Activated CD4-positive, alpha-beta T cell treated with anti-CD3 and anti-CD28 coated beads for 36 hours (primary cell): Measurements from ENCODE around the gene KCNMA1. TPM values are rescaled to one million over a fixed set of nuclear protein-coding genes. Genes with fewer than 3 reads are reported as not detected.
"Not testable (repeated sequence)": the region's sequence is repeated elsewhere in the genome, so short reads cannot be mapped to it uniquely, and the experiment has no call there.

Experiments used
- ATAC-seq: fragments of 200-7000 bp; cut with Tn5 transposase; one replicate; pipeline ENCODE4 v1.10.0; 2021; ENCODE audit warnings: mild to moderate bottlenecking, moderate library complexity
- CTCF ChIA-PET: fragments of 350-600 bp; sonication (Branson Sonifier 250); formaldehyde crosslinking; loops from one replicate; lab custom pipeline; 2021; ENCODE audit warnings: antibody characterized with exemption; lab: Charles Lee
- POLR2A ChIA-PET: fragments of 350-600 bp; sonication (Branson Sonifier 250); formaldehyde crosslinking; loops from one replicate; lab custom pipeline; 2021; ENCODE audit warnings: antibody characterized with exemption, inconsistent platforms; lab: Charles Lee
- DNase-seq: peaks from one replicate; pipeline ENCODE4 v3.0.0-alpha.2; 2020
- H3K27ac Mint-ChIP-seq: one replicate; pipeline ENCODE4 v1.8.0; 2021; ENCODE audit warnings: mixed read lengths
- H3K27me3 Mint-ChIP-seq: one replicate; pipeline ENCODE4 v1.8.0; 2021; ENCODE audit warnings: mixed read lengths
- H3K36me3 Mint-ChIP-seq: one replicate; pipeline ENCODE4 v1.8.0; 2021; ENCODE audit warnings: low read depth, mixed read lengths
- H3K4me1 Mint-ChIP-seq: one replicate; pipeline ENCODE4 v1.8.0; 2021; ENCODE audit warnings: mixed read lengths
- H3K4me3 Mint-ChIP-seq: one replicate; pipeline ENCODE4 v1.8.0; 2021; ENCODE audit warnings: mild to moderate bottlenecking, moderate library complexity, mixed read lengths
- H3K9me3 Mint-ChIP-seq: one replicate; pipeline ENCODE4 v1.8.0; 2021; ENCODE audit warnings: low read depth, mixed read lengths
- intact Hi-C, 2 experiments: fragments of 100-400 bp; cut with DNase I in 1 of 2; cut with micrococcal nuclease in 1 of 2; formaldehyde crosslinking; loops; one replicate each; pipeline versions ENCODE4 v1.14.2 to v1.15.1; 2022 to 2024; cut with DNase I, micrococcal nuclease
- total RNA-seq, 2 experiments: library from RNA; stranded (reverse); gene quantifications; one replicate each; pipeline ENCODE4 v1.2.3, GENCODE V29; 2021

The KCNMA1 gene
- total RNA-seq, 2 experiments from 2014 or later: 0.18 TPM; not detected in 1

DNA sequence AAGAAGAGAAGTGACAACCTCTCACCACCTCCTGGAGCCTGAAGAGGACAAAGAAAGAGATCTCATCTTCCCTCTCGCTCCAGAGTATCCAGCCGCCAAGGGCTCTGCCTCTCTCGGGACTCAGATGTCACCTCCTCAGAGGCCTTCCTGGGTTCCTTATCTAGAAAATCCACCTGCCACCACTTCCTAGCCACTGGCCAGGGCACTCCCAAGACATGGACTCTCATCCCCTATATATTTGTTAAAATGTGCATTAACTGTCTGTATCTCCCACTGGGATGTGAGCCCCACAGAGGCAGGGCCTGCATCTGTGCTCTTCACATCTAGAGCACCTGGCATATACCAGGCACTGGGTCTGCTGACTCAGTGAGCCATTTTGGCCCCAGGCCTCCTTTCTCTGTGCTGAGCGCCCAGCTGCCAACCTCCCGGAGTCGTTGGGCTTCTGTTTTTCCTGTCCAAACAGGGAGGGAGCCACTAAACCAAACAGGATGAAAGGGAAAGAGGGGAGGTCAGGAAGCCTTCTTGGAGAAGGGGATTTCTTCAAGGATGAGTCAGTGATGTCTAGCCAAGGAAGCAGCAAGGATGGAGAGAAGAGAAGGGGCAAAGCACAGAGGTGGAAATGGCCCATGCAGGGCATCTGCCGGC lies 58.9 kb downstream of the KCNMA1 start:
- CTCF ChIA-PET: no interaction called here
- no peak overlapping the region for H3K27ac Mint-ChIP-seq

DNA sequence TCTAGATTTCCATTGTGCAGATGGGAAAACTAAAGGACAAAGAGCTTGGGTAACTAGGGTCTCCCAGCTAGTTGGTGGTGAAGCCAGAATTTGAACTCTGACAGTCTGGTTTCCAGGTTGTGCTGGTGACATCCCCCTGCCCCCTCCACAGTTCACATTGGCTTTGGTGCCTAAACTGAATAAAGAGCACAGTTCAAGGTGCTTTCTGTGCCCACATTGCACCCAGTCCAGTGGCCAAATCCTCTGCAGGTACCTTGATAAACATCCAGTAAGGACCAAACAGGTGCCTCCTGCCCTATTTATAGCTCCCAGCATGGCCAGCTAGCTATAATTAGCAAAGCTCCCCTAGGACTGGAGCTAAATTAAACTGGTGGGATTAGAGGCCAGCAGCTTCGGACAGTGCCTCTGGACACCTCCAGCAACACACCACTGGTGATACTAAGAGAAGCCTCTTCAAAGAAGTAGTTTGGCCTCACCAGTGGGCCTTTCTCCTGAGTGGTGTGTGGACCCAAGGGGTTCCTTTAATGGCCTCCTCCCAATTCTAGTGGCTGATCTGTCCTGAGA lies 59.9 kb downstream of the KCNMA1 start:
- POLR2A ChIA-PET: no interaction called here
- intact Hi-C loops: no loop called here
- ATAC-seq (no peak), DNase-seq (no peak)
- CTCF ChIA-PET: no interaction called here
- H3K4me1 Mint-ChIP-seq: no peaks in the 10 kb centered on the region
- no peak overlapping the region for H3K27ac Mint-ChIP-seq
- H3K9me3 Mint-ChIP-seq: no peaks in the 10 kb centered on the region
- H3K27me3 Mint-ChIP-seq: peaks cover 2% of the 10 kb centered on the region
- H3K36me3 Mint-ChIP-seq: no peaks in the 10 kb centered on the region
- H3K4me3 Mint-ChIP-seq: no peak overlapping the region

More for the DNA sequence above, 58.9 kb downstream of the KCNMA1 start:
- no peaks in the 10 kb centered on the region for H3K9me3 Mint-ChIP-seq
- no peak for DNase-seq
- intact Hi-C loops: no loop called here
- H3K4me3 Mint-ChIP-seq: no peak overlapping the region
- POLR2A ChIA-PET: no interaction called here
- ATAC-seq: no peak
- H3K36me3 Mint-ChIP-seq: no peaks in the 10 kb centered on the region
- H3K4me1 Mint-ChIP-seq: no peaks in the 10 kb centered on the region
- H3K27me3 Mint-ChIP-seq: peaks cover 2% of the 10 kb centered on the region

DNA sequence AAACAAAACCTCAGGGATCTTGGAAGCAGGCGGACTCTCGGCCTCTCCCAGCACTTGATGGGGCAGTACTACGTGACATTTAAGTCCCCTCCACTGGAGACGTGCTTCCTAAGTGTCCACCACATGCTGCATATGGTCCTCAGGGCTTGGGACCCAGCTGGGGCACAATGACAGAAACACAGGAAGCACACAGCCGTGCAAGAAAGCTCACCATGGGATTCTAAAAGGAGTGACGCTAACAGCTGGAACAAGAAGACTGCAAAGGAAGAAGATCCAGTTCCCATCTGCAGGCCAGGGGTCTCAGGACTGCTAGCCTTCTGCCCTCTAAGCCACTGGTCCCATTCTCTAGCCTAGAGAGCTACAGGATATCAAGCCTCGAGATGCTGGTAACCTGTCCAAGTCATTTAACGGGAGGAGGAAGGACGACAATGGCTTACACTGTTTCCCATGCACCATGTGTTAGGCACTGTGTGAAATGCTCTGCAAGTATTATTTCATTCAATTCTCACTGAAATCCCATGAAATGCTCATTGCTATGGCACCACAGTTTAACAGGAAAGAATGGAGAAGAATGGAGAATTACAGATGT lies 61.1 kb downstream of the KCNMA1 start:
- Mint-ChIP-seq H3K36me3 (no peaks in the 10 kb centered on the region), H3K4me3 (no peak overlapping the region), H3K27me3 (peaks cover 2% of the 10 kb centered on the region), H3K4me1 (no peaks in the 10 kb centered on the region), H3K27ac (no peak overlapping the region), H3K9me3 (no peaks in the 10 kb centered on the region)
- POLR2A ChIA-PET: no interaction called here
- ATAC-seq (no peak), DNase-seq (no peak)
- CTCF ChIA-PET: no interaction called here
- intact Hi-C loops: no loop called here

DNA sequence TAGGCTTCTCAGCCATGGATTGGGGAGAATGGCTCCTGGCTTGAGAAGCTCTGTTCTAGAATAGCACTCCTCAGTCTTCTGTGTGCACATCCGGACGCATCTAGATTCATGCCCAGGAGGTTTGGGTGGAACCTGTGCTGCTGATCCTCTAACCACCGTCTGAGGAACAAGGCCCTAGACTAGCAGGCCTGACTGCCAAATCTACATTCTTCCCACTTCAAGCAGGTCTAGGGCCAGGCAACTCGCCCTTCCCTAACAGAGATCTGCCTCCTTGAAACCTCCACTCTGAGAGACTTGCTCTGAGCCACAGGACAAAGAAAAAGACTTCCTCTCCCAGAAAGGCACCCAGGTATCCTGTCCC lies 61.6 kb downstream of the KCNMA1 start:
- no peak for ATAC-seq
- no peak overlapping the region for H3K27ac Mint-ChIP-seq
- H3K4me3 Mint-ChIP-seq: no peak overlapping the region
- peaks cover 2% of the 10 kb centered on the region for H3K27me3 Mint-ChIP-seq
- DNase-seq: no peak
- CTCF ChIA-PET: no interaction called here
- no peaks in the 10 kb centered on the region for H3K9me3 Mint-ChIP-seq
- POLR2A ChIA-PET: no interaction called here
- intact Hi-C loops: no loop called here
- no peaks in the 10 kb centered on the region for H3K36me3 Mint-ChIP-seq
- H3K4me1 Mint-ChIP-seq: no peaks in the 10 kb centered on the region

DNA sequence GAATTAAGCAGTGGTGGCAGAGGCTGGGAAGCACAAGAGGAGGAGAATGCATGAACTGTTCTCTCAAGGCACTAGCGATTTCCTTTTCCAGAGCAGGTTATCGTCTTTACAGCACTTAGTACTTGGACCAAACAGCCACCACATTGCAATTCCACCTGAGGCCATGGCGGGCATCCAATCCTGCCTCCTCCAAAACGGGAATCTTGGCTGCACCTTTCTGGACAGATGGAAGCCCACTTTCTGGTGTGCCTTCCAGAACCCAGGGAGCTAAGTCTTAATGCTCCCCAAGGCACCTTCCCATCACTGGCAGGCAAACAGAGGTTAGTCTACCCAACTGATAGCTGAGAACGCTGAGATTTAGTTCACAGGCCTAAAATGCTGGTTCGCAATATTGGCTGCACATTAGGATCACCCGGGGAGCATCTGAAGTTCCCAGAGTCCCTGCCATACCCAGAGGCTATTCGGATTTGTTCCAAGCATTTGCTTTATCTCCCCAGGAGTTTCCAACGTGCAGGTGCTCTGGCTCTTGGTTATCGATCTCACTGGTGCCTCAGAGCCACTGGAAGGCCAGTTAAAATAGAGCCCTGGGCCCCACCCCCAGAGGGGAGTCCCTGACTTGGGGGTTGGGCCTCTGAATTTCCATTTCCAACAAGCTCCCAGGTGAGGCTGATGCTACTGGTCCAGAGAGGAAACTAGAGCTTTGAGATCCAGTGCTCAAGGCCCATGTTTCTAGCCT lies 62.2 kb downstream of the KCNMA1 start:
- H3K27ac Mint-ChIP-seq: no peak overlapping the region
- DNase-seq (no peak), ATAC-seq (no peak)
- CTCF ChIA-PET: no interaction called here
- POLR2A ChIA-PET: no interaction called here
- no peak overlapping the region for H3K4me3 Mint-ChIP-seq
- no peaks in the 10 kb centered on the region for H3K4me1 Mint-ChIP-seq
- H3K36me3 Mint-ChIP-seq: no peaks in the 10 kb centered on the region
- H3K27me3 Mint-ChIP-seq: peaks cover 2% of the 10 kb centered on the region
- intact Hi-C loops: no loop called here
- no peaks in the 10 kb centered on the region for H3K9me3 Mint-ChIP-seq

DNA sequence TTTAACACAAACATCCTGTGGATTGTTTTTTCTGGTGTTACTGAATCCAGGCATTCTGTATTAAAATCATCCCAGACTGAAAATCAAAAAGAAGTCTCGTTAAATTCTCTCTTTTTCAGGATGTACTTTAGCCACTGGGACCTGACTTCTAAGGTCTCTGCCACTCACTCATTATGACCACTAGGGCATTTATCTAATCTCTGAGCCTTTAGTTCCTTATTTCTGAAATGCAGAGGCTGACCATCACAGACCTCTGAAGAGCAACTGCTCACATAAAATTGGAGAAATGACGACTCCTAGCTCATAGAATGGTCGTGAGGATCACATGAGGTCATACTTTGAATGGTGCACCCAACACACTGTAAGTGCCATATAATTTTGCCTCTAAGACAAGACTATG lies 63.2 kb downstream of the KCNMA1 start:
- no peak for ATAC-seq
- H3K4me3 Mint-ChIP-seq: no peak overlapping the region
- DNase-seq: no peak
- H3K4me1 Mint-ChIP-seq: no peaks in the 10 kb centered on the region
- no peaks in the 10 kb centered on the region for H3K9me3 Mint-ChIP-seq
- H3K27ac Mint-ChIP-seq: no peak overlapping the region
- H3K36me3 Mint-ChIP-seq: no peaks in the 10 kb centered on the region
- ChIA-PET POLR2A (no interaction called here), CTCF (interaction anchor here (0.6 kb wide), 1 partner anchor 71 kb away, joined by 3 read pairs; no protein-coding TSS in a partner anchor)
- intact Hi-C loops: no loop called here
- no peaks in the 10 kb centered on the region for H3K27me3 Mint-ChIP-seq

DNA sequence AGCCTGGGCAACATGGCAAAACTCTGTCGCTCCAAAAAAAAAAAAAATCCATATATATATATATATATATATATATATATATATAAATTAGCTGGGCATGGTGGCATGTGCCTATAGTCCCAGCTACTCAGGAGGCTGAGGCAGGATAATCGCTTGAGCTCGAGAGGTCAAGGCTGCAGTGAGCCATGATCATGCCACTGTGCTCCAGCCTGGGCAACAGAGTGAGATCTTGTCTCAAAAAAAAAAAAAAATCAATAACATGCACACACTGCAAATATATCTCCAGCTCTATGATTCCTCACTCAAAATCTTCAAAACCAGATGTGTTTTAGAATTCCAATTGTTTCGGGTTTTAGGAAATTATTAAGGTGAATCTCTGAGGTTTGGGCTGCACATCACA lies 65.1 kb downstream of the KCNMA1 start:
- H3K27me3 Mint-ChIP-seq, CTCF ChIA-PET, H3K9me3 Mint-ChIP-seq, DNase-seq, H3K4me1 Mint-ChIP-seq, POLR2A ChIA-PET, H3K27ac Mint-ChIP-seq, H3K4me3 Mint-ChIP-seq, ATAC-seq, H3K36me3 Mint-ChIP-seq, intact Hi-C loops: not testable (repeated sequence)

DNA sequence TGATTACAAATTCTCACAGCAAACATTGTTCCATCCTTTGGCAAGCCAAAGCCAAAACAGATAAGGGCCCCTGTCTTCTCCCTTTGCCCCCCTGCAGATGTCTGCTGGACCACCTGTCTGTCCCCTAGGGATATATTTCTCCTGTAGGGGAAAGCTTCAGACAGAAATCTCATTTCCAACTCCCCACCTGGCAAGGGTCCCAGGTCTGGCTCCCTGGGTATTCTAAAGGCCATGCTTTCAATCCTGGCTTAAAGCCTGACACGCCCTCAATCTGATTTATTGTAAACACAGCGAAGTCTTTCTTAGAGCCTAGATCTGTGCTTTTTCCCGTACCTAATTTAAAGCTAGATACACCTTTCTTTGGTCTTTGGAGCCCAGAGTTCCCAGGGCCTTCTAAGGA lies 66.1 kb downstream of the KCNMA1 start:
- intact Hi-C loops: no loop called here
- ChIA-PET CTCF (interaction anchor here (1.0 kb wide), 1 partner anchor 10 kb away, joined by 3 read pairs; no protein-coding TSS in a partner anchor), POLR2A (interaction anchor here (0.6 kb wide), 1 partner anchor 11 kb away, joined by 3 read pairs; no protein-coding TSS in a partner anchor)
- no peak overlapping the region for H3K27ac Mint-ChIP-seq
- ATAC-seq: no peak
- H3K4me1 Mint-ChIP-seq: no peaks in the 10 kb centered on the region
- DNase-seq: no peak
- no peaks in the 10 kb centered on the region for H3K9me3 Mint-ChIP-seq
- no peaks in the 10 kb centered on the region for H3K36me3 Mint-ChIP-seq
- peaks cover 4% of the 10 kb centered on the region for H3K27me3 Mint-ChIP-seq
- no peak overlapping the region for H3K4me3 Mint-ChIP-seq

DNA sequence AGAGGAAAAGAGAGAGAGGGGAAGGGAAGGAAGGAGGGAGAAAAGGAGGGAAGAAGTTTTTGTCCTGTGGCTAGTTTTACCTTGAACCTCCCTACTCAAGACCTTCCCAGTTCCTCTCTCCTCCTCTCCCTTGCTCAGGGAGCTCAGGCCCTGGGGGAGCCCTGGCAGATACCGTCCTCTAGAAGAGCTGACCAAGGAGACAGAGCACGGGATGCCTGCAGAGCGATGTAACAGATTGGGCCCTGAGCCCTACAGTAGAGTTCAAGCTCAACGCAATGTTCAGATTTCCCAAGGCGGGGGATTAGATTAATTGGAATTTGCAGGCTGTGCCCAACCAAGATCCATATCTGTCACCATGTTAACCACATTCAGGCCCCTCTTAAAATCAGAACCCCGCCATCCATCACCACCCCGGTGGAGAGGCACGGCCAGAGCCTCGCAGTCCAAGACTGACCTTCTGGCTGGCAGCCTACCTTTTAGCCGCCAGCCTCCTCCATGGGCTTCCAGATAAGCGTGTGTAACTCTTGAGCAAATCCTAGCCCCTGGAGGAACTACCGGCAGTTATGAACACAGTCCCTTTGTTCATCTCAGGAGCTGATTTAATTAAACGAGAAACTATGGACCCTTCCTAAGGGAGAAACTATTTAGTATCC lies 70.6 kb downstream of the KCNMA1 start:
- ATAC-seq (no peak), DNase-seq (no peak)
- intact Hi-C loops: no loop called here
- Mint-ChIP-seq H3K27ac (no peak overlapping the region), H3K4me3 (no peak overlapping the region), H3K36me3 (no peaks in the 10 kb centered on the region), H3K4me1 (no peaks in the 10 kb centered on the region), H3K27me3 (peaks cover 15% of the 10 kb centered on the region), H3K9me3 (no peaks in the 10 kb centered on the region)
- ChIA-PET POLR2A (no interaction called here), CTCF (no interaction called here)

DNA sequence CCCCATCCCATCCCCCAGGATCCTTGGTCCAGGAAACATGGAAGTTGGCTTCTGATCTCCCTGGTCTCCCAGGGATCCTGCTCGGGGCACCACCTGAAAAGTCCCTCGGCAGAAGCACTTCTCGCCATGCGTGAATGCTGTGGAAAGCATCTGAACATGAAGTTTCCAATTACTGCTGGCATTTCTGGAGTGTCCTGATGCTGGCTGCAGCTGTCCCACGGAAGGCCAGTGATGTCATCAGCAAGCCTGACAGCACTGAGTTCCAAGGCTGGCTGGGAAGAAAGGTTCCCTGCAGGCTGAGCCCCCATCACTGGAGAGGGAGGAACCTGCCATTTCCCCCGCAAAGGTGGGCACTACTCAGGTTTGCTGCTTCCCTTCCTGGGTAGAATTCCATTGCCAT lies 71.4 kb downstream of the KCNMA1 start:
- intact Hi-C loops: no loop called here
- ChIA-PET CTCF (no interaction called here), POLR2A (no interaction called here)
- H3K4me3 Mint-ChIP-seq: no peak overlapping the region
- DNase-seq: no peak
- peaks cover 15% of the 10 kb centered on the region for H3K27me3 Mint-ChIP-seq
- no peak for ATAC-seq
- H3K9me3 Mint-ChIP-seq: no peaks in the 10 kb centered on the region
- no peaks in the 10 kb centered on the region for H3K36me3 Mint-ChIP-seq
- H3K4me1 Mint-ChIP-seq: no peaks in the 10 kb centered on the region
- no peak overlapping the region for H3K27ac Mint-ChIP-seq

DNA sequence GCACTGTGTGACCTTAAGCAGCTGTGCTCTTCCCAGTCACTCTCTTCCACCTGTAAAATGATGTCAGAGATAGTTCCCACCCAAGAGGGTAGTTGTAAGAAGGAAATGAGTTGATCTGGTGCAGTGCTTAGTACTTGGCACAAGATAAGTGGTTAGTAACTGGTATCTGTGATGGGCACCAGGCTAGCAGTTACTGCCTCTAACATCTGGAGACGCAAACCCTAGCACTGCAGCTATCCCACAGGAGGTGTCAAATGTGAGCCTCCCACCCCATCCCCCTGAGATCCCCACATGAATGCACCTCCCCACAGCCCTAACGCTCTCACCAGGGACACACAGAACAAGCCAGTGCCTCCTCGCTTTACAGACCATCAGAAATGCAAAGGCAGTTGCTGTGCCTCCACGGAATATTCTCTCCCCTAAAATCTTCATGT lies 72.0 kb downstream of the KCNMA1 start:
- Mint-ChIP-seq H3K4me3 (no peak overlapping the region), H3K27ac (no peak overlapping the region), H3K27me3 (peaks cover 15% of the 10 kb centered on the region), H3K4me1 (no peaks in the 10 kb centered on the region), H3K9me3 (no peaks in the 10 kb centered on the region), H3K36me3 (no peaks in the 10 kb centered on the region)
- no peak for DNase-seq
- POLR2A ChIA-PET: no interaction called here
- intact Hi-C loops: no loop called here
- ATAC-seq: no peak
- CTCF ChIA-PET: no interaction called here
